A673 (cell line): ENCODE results near the gene BTNL2.

ENCODE experiments used
- EZH2 ChIP-seq: fragments of 200-600 bp; sonication (generic); IDR thresholded peaks from 2 replicates; pipeline ENCODE4 v1.6.1; 2017; ENCODE audit warnings: borderline replicate concordance, low read depth, mild to moderate bottlenecking, mixed read lengths, antibody characterized with exemption, low read length; ENCODE audit not compliant: poor library complexity, severe bottlenecking
- TF ChIP-seq, protein P1 (sequence below): fragments of 300-800, 200-600 bp; sonication (generic); conservative IDR thresholded peaks from 2 replicates; pipeline ENCODE4 v1.5.1; 2017; ENCODE audit warnings: low read depth, mild to moderate bottlenecking, antibody characterized with exemption, low read length, moderate library complexity, mixed read lengths

- TF ChIP-seq, protein P1, sequence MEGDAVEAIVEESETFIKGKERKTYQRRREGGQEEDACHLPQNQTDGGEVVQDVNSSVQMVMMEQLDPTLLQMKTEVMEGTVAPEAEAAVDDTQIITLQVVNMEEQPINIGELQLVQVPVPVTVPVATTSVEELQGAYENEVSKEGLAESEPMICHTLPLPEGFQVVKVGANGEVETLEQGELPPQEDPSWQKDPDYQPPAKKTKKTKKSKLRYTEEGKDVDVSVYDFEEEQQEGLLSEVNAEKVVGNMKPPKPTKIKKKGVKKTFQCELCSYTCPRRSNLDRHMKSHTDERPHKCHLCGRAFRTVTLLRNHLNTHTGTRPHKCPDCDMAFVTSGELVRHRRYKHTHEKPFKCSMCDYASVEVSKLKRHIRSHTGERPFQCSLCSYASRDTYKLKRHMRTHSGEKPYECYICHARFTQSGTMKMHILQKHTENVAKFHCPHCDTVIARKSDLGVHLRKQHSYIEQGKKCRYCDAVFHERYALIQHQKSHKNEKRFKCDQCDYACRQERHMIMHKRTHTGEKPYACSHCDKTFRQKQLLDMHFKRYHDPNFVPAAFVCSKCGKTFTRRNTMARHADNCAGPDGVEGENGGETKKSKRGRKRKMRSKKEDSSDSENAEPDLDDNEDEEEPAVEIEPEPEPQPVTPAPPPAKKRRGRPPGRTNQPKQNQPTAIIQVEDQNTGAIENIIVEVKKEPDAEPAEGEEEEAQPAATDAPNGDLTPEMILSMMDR = no peak
- no peak for TF ChIP-seq EZH2
Measured at GRCh38 chr6:32353348-32353747, 53.6 kb downstream of the BTNL2 start.
